ENCODE results near the gene ATP2B2. TPM values are rescaled to one million over a fixed set of nuclear protein-coding genes. Genes with fewer than 3 reads are reported as not detected.

The ATP2B2 gene
- total RNA-seq, 1 experiment from 2014 or later, result not detected

- no peaks in the 10 kb centered on the region; the same call in none of the 2 replicates for H3K27me3 ChIP-seq (replicated peaks; ENCODE audit: control insufficient read depth, insufficient read depth, low read length)
- CTCF ChIA-PET, result no interaction called here
- TF ChIP-seq, protein P1, sequence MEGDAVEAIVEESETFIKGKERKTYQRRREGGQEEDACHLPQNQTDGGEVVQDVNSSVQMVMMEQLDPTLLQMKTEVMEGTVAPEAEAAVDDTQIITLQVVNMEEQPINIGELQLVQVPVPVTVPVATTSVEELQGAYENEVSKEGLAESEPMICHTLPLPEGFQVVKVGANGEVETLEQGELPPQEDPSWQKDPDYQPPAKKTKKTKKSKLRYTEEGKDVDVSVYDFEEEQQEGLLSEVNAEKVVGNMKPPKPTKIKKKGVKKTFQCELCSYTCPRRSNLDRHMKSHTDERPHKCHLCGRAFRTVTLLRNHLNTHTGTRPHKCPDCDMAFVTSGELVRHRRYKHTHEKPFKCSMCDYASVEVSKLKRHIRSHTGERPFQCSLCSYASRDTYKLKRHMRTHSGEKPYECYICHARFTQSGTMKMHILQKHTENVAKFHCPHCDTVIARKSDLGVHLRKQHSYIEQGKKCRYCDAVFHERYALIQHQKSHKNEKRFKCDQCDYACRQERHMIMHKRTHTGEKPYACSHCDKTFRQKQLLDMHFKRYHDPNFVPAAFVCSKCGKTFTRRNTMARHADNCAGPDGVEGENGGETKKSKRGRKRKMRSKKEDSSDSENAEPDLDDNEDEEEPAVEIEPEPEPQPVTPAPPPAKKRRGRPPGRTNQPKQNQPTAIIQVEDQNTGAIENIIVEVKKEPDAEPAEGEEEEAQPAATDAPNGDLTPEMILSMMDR (IDR thresholded peaks at IDR 0.05; ENCODE audit: insufficient read depth in 1 of 2, low read depth in 1 of 2, low read length in 1 of 2, severe bottlenecking in 1 of 2, unreplicated experiment in 1 of 2), result no peak
These were observed 13.8 kb upstream of the ATP2B2 start for GRCh38 chr3:10519236-10519635.

GRCh38 chr3:10518506-10519150 lies 13.2 kb upstream of the ATP2B2 start:
- DNase-seq, result peak in 1 of 2 experiments; percentile 13
- Mint-ChIP-seq H3K27me3 (ENCODE audit: insufficient read depth, unreplicated experiment) (peaks cover 20% of the 10 kb centered on the region), H3K9me3 (ENCODE audit: unreplicated experiment) (no peaks in the 10 kb centered on the region), H3K27ac (ENCODE audit: unreplicated experiment) (no peak overlapping the region), H3K36me3 (ENCODE audit: insufficient read depth, unreplicated experiment) (no peaks in the 10 kb centered on the region), H3K4me1 (ENCODE audit: low read depth, unreplicated experiment) (no peaks in the 10 kb centered on the region), H3K4me3 (ENCODE audit: unreplicated experiment) (no peak overlapping the region)
- ChIA-PET POLR2A (no interaction called here), CTCF (no interaction called here)
- intact Hi-C loops (cut with micrococcal nuclease; ENCODE audit: unreplicated experiment), result no loop called here
- TF ChIP-seq, protein P1 (IDR thresholded peaks at IDR 0.05; ENCODE audit: insufficient read depth in 1 of 2, low read depth in 1 of 2, low read length in 1 of 2, severe bottlenecking in 1 of 2, unreplicated experiment in 1 of 2), result no peak
- no peaks in the 10 kb centered on the region for H3K36me3 ChIP-seq (ENCODE audit: control insufficient read depth, insufficient read depth, low read length)
- no TSS peak for BruUV-seq (replicated peaks)
- H3K4me3 ChIP-seq (ENCODE audit: low read depth, low read length), result no peak overlapping the region
- H3K27me3 ChIP-seq (replicated peaks; ENCODE audit: control insufficient read depth, insufficient read depth, low read length), result no peaks in the 10 kb centered on the region; the same call in none of the 2 replicates
- no peaks in the 10 kb centered on the region for H3K4me1 ChIP-seq
- no peaks in the 10 kb centered on the region for H3K9me3 ChIP-seq

More at GRCh38 chr3:10519236-10519635, 13.8 kb upstream of the ATP2B2 start:
- Histone ChIP-seq H3K36me3 (ENCODE audit: control insufficient read depth, insufficient read depth, low read length) (no peaks in the 10 kb centered on the region), H3K4me1 (no peaks in the 10 kb centered on the region), H3K4me3 (ENCODE audit: low read depth, low read length) (no peak overlapping the region), H3K9me3 (no peaks in the 10 kb centered on the region)
- no peaks in the 10 kb centered on the region for H3K9me3 Mint-ChIP-seq (ENCODE audit: unreplicated experiment)
- BruUV-seq (replicated peaks), result no TSS peak
- intact Hi-C loops (cut with micrococcal nuclease; ENCODE audit: unreplicated experiment), result no loop called here
- POLR2A ChIA-PET, result no interaction called here
- H3K4me3 Mint-ChIP-seq (ENCODE audit: unreplicated experiment), result no peak overlapping the region
- H3K36me3 Mint-ChIP-seq (ENCODE audit: insufficient read depth, unreplicated experiment), result no peaks in the 10 kb centered on the region
- H3K4me1 Mint-ChIP-seq (ENCODE audit: low read depth, unreplicated experiment), result no peaks in the 10 kb centered on the region
- no peak overlapping the region for H3K27ac Mint-ChIP-seq (ENCODE audit: unreplicated experiment)
- peak in 1 of 2 experiments; percentile 9 for DNase-seq
- H3K27me3 Mint-ChIP-seq (ENCODE audit: insufficient read depth, unreplicated experiment), result peaks cover 20% of the 10 kb centered on the region

GRCh38 chr3:10517627-10518026 lies 12.2 kb upstream of the ATP2B2 start:
- Mint-ChIP-seq H3K36me3 (ENCODE audit: insufficient read depth, unreplicated experiment) (no peaks in the 10 kb centered on the region), H3K4me1 (ENCODE audit: low read depth, unreplicated experiment) (no peaks in the 10 kb centered on the region), H3K4me3 (ENCODE audit: unreplicated experiment) (no peak overlapping the region), H3K27me3 (ENCODE audit: insufficient read depth, unreplicated experiment) (peaks cover 21% of the 10 kb centered on the region), H3K9me3 (ENCODE audit: unreplicated experiment) (no peaks in the 10 kb centered on the region), H3K27ac (ENCODE audit: unreplicated experiment) (no peak overlapping the region)
- TF ChIP-seq, protein P1 (IDR thresholded peaks at IDR 0.05; ENCODE audit: insufficient read depth in 1 of 2, low read depth in 1 of 2, low read length in 1 of 2, severe bottlenecking in 1 of 2, unreplicated experiment in 1 of 2), result no peak
- no peak overlapping the region for H3K4me3 ChIP-seq (ENCODE audit: low read depth, low read length)
- DNase-seq, result peak in 1 of 2 experiments; percentile 8
- H3K4me1 ChIP-seq, result no peaks in the 10 kb centered on the region
- H3K27me3 ChIP-seq (replicated peaks; ENCODE audit: control insufficient read depth, insufficient read depth, low read length), result no peaks in the 10 kb centered on the region; the same call in none of the 2 replicates
- ChIA-PET CTCF (no interaction called here), POLR2A (no interaction called here)
- BruUV-seq (replicated peaks), result no TSS peak
- intact Hi-C loops (cut with micrococcal nuclease; ENCODE audit: unreplicated experiment), result no loop called here
- no peaks in the 10 kb centered on the region for H3K36me3 ChIP-seq (ENCODE audit: control insufficient read depth, insufficient read depth, low read length)
- H3K9me3 ChIP-seq, result no peaks in the 10 kb centered on the region
